ENCODE data around the gene SLC25A19.

SLC25A19 gene

GRCh38 chr17:75289115-75289831, at the start of gene SLC25A19:
TSS of gene SLC25A19 (minus strand) at chr17:75289433. CDS start at chr17:75286764, 2,669 bp downstream.
- Mint-ChIP-seq H3K9me3 (no peaks in the 10 kb centered on the region), H3K4me1 (ENCODE audit: low read depth) (peaks cover 38% of the 10 kb centered on the region), H3K27me3 (no peaks in the 10 kb centered on the region), H3K27ac (peak within 1 kb of the TSS; percentile 100), H3K36me3 (ENCODE audit: low read depth) (peaks cover 27% of the 10 kb centered on the region), H3K4me3 (peak within 1 kb of the TSS; percentile 93)

- Mint-ChIP-seq H3K4me1 (ENCODE audit: low read depth) (peaks cover 84% of the 10 kb centered on the region), H3K27ac (peak overlapping the region; percentile 84), H3K27me3 (no peaks in the 10 kb centered on the region), H3K4me3 (peak overlapping the region; percentile 52), H3K9me3 (no peaks in the 10 kb centered on the region), H3K36me3 (ENCODE audit: low read depth) (peaks cover 4% of the 10 kb centered on the region)
These were observed 49.1 kb upstream of the SLC25A19 start for GRCh38 chr17:75338335-75338734.

- Mint-ChIP-seq H3K27ac (no peak overlapping the region), H3K4me3 (no peak overlapping the region), H3K36me3 (ENCODE audit: low read depth) (peaks cover 23% of the 10 kb centered on the region), H3K27me3 (no peaks in the 10 kb centered on the region), H3K9me3 (no peaks in the 10 kb centered on the region), H3K4me1 (ENCODE audit: low read depth) (peaks cover 79% of the 10 kb centered on the region)
These were observed 46.1 kb upstream of the SLC25A19 start for GRCh38 chr17:75335315-75335714.

GRCh38 chr17:75334723-75335122, 45.5 kb upstream of the SLC25A19 start:
- Mint-ChIP-seq H3K36me3 (ENCODE audit: low read depth) (peaks cover 23% of the 10 kb centered on the region), H3K27ac (peak overlapping the region; percentile 81), H3K9me3 (no peaks in the 10 kb centered on the region), H3K27me3 (no peaks in the 10 kb centered on the region), H3K4me3 (no peak overlapping the region), H3K4me1 (ENCODE audit: low read depth) (peaks cover 74% of the 10 kb centered on the region)

GRCh38 chr17:75331671-75332070, 42.4 kb upstream of the SLC25A19 start:
- Mint-ChIP-seq H3K9me3 (no peaks in the 10 kb centered on the region), H3K4me3 (no peak overlapping the region), H3K27me3 (no peaks in the 10 kb centered on the region), H3K27ac (no peak overlapping the region), H3K36me3 (ENCODE audit: low read depth) (peaks cover 36% of the 10 kb centered on the region), H3K4me1 (ENCODE audit: low read depth) (peaks cover 61% of the 10 kb centered on the region)

GRCh38 chr17:75327757-75328156, 38.5 kb upstream of the SLC25A19 start:
- H3K4me3 Mint-ChIP-seq, result no peak overlapping the region
- peaks cover 61% of the 10 kb centered on the region for H3K4me1 Mint-ChIP-seq (ENCODE audit: low read depth)
- H3K9me3 Mint-ChIP-seq, result no peaks in the 10 kb centered on the region
- H3K36me3 Mint-ChIP-seq (ENCODE audit: low read depth), result peaks cover 48% of the 10 kb centered on the region
- no peaks in the 10 kb centered on the region for H3K27me3 Mint-ChIP-seq
- peak overlapping the region; percentile 38 for H3K27ac Mint-ChIP-seq

- Mint-ChIP-seq H3K27me3 (no peaks in the 10 kb centered on the region), H3K27ac (peak overlapping the region; percentile 82), H3K36me3 (ENCODE audit: low read depth) (peaks cover 43% of the 10 kb centered on the region), H3K4me1 (ENCODE audit: low read depth) (peaks cover 48% of the 10 kb centered on the region), H3K9me3 (no peaks in the 10 kb centered on the region), H3K4me3 (no peak overlapping the region)
These were observed 37.1 kb upstream of the SLC25A19 start for GRCh38 chr17:75326226-75326848.

- Mint-ChIP-seq H3K9me3 (no peaks in the 10 kb centered on the region), H3K27me3 (no peaks in the 10 kb centered on the region), H3K36me3 (ENCODE audit: low read depth) (peaks cover 45% of the 10 kb centered on the region), H3K4me1 (ENCODE audit: low read depth) (peaks cover 42% of the 10 kb centered on the region), H3K4me3 (no peak overlapping the region), H3K27ac (peak overlapping the region; percentile 82)
These were observed 36.6 kb upstream of the SLC25A19 start for GRCh38 chr17:75325827-75326225.

GRCh38 chr17:75325348-75325747, 36.1 kb upstream of the SLC25A19 start:
- Mint-ChIP-seq H3K4me3 (no peak overlapping the region), H3K27me3 (no peaks in the 10 kb centered on the region), H3K9me3 (no peaks in the 10 kb centered on the region), H3K36me3 (ENCODE audit: low read depth) (peaks cover 46% of the 10 kb centered on the region), H3K27ac (peak overlapping the region; percentile 82), H3K4me1 (ENCODE audit: low read depth) (peaks cover 41% of the 10 kb centered on the region)

- peaks cover 55% of the 10 kb centered on the region for H3K36me3 Mint-ChIP-seq (ENCODE audit: low read depth)
These were observed 32.3 kb upstream of the SLC25A19 start for GRCh38 chr17:75321506-75321905.

GRCh38 chr17:75319904-75320691, 30.9 kb upstream of the SLC25A19 start:
- H3K27ac Mint-ChIP-seq, result no peak overlapping the region
- peaks cover 37% of the 10 kb centered on the region for H3K4me1 Mint-ChIP-seq (ENCODE audit: low read depth)
- H3K27me3 Mint-ChIP-seq, result no peaks in the 10 kb centered on the region
- no peak overlapping the region for H3K4me3 Mint-ChIP-seq
- H3K9me3 Mint-ChIP-seq, result no peaks in the 10 kb centered on the region
- H3K36me3 Mint-ChIP-seq (ENCODE audit: low read depth), result peaks cover 52% of the 10 kb centered on the region

More at GRCh38 chr17:75321506-75321905, 32.3 kb upstream of the SLC25A19 start:
- H3K4me1 Mint-ChIP-seq (ENCODE audit: low read depth), result peaks cover 37% of the 10 kb centered on the region
- H3K4me3 Mint-ChIP-seq, result no peak overlapping the region
- no peaks in the 10 kb centered on the region for H3K9me3 Mint-ChIP-seq
- peak overlapping the region; percentile 55 for H3K27ac Mint-ChIP-seq
- H3K27me3 Mint-ChIP-seq, result no peaks in the 10 kb centered on the region

- Mint-ChIP-seq H3K9me3 (no peaks in the 10 kb centered on the region), H3K4me1 (ENCODE audit: low read depth) (peaks cover 43% of the 10 kb centered on the region), H3K4me3 (no peak overlapping the region), H3K36me3 (ENCODE audit: low read depth) (peaks cover 46% of the 10 kb centered on the region), H3K27ac (peak overlapping the region; percentile 29), H3K27me3 (no peaks in the 10 kb centered on the region)
These were observed 29.5 kb upstream of the SLC25A19 start for GRCh38 chr17:75318615-75319222.

GRCh38 chr17:75318211-75318610, 29.0 kb upstream of the SLC25A19 start:
- H3K36me3 Mint-ChIP-seq (ENCODE audit: low read depth), result peaks cover 42% of the 10 kb centered on the region
- H3K4me1 Mint-ChIP-seq (ENCODE audit: low read depth), result peaks cover 42% of the 10 kb centered on the region
- no peaks in the 10 kb centered on the region for H3K27me3 Mint-ChIP-seq
- H3K9me3 Mint-ChIP-seq, result no peaks in the 10 kb centered on the region
- H3K4me3 Mint-ChIP-seq, result no peak overlapping the region
- H3K27ac Mint-ChIP-seq, result peak overlapping the region; percentile 29

- Mint-ChIP-seq H3K27me3 (no peaks in the 10 kb centered on the region), H3K4me3 (no peak overlapping the region), H3K4me1 (ENCODE audit: low read depth) (peaks cover 43% of the 10 kb centered on the region), H3K9me3 (no peaks in the 10 kb centered on the region), H3K27ac (peak overlapping the region; percentile 4), H3K36me3 (ENCODE audit: low read depth) (peaks cover 38% of the 10 kb centered on the region)
These were observed 28.4 kb upstream of the SLC25A19 start for GRCh38 chr17:75317671-75318070.

Data from stimulated activated naive CD8-positive, alpha-beta T cell treated with anti-CD3 and anti-CD28 coated beads, Interleukin-15, Interleukin-2, amounts not matched to agents 100 ng/mL and 50 ng/mL, for 24 hours (primary cell).